ENCODE data around the gene AHRR.

AHRR gene

DNA sequence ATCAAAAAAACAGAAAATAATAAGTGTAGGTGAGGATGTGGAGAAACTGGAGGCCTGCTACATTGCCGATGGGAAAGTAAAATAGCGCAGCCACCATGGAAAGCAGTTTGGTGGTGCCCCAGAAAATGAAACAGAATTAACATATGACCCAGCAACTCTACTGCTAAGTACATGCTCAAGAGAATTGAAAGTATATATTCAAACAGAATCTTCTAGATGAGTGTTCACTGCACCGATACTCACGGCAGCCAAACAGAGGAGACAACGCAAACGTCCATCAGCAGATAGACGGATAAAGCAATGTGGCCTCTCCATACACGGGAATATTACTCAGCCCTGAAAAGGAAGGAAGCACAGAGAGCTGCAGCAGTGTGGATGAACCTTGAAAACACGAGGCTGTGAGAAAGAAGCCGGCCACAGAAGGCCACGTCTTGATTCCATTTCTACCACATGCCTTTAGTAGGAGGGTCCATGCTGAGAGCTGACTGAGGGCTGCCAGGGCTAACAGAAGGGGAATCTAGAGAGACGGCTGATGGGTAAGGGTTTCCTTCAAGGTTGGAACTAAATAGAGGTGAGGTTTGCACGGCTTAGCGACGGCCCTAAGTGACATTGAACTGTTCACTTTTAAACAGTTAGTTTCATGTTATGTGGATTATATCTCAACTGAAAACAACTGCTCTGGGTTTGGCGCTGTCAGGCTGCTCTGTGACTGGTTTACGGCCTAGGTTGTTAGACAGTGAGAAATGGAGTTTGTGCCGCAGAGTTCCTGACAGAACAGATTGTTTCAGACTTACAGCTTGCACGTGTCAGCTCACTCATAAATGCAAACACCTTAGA, 29.8 kb downstream of the AHRR start:
- FAIRE-seq: no peak
- TF ChIP-seq, protein P1, sequence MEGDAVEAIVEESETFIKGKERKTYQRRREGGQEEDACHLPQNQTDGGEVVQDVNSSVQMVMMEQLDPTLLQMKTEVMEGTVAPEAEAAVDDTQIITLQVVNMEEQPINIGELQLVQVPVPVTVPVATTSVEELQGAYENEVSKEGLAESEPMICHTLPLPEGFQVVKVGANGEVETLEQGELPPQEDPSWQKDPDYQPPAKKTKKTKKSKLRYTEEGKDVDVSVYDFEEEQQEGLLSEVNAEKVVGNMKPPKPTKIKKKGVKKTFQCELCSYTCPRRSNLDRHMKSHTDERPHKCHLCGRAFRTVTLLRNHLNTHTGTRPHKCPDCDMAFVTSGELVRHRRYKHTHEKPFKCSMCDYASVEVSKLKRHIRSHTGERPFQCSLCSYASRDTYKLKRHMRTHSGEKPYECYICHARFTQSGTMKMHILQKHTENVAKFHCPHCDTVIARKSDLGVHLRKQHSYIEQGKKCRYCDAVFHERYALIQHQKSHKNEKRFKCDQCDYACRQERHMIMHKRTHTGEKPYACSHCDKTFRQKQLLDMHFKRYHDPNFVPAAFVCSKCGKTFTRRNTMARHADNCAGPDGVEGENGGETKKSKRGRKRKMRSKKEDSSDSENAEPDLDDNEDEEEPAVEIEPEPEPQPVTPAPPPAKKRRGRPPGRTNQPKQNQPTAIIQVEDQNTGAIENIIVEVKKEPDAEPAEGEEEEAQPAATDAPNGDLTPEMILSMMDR (IDR thresholded peaks at IDR 0.05; ENCODE audit: insufficient read depth, missing control alignments): no peak
- DNase-seq (ENCODE audit: insufficient read length, low spot score): no peak

DNA sequence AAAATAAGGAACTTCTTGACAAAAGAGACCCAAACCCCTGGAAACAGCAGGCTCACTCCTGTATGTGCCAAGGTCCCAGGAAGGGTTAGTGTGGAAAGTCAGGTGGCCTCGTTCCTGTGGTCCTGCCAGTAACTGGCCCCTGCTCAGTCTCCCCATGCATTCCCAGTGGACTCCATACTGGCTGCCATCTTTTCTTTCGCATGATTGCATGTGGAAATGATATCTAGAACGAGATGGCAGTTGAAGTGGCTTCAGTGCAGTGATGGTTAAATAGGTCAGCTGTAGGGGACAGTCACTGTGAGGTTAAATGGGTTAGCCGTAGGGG, 30.4 kb downstream of the AHRR start:
- TF ChIP-seq, protein P1 (IDR thresholded peaks at IDR 0.05; ENCODE audit: insufficient read depth, missing control alignments): no peak
- no peak for FAIRE-seq
- no peak for DNase-seq (ENCODE audit: insufficient read length, low spot score)

DNA sequence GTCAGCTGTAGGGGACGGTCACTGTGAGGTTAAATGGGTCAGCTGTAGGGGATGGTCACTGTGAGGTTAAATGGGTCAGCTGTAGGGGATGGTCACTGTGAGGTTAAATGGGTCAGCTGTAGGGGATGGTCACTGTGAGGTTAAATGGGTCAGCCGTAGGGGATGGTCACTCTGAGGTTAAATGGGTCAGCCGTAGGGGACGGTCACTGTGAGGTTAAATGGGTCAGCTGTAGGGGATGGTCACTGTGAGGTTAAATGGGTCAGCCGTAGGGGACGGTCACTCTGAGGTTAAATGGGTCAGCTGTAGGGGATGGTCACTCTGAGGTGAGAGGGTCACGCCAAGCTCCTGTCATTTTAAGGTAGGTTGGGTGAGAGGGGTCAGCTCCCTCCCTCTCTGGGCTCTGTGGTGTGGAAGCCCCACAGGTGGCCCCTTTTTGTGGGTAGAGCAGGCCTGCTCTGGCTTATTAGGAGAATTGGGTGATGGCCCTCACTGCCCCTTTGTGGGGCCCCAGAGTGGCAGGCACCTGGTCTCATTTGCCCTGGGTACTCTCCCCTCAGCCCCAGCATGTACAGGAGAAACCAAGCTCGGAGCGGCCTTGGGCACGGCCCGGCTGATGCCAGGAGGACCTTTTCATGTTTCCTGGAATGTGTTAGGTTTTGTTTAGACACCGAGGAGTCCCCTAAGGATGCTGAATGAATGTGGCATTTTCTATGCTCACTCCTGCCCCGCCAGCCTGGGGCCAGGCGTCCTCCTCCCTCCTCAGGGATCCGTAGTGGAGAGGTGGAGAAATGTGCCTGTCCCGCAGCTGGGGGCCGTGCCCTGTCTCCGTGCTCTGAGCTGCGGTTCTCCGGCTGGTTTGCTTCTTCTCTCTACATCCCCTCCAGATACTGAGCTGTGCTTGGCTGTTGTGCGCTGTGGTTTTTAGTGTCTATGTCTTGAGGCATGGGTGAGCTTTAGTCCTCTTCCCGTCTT, 31.4 kb downstream of the AHRR start:
- DNase-seq (ENCODE audit: insufficient read length, low spot score) (no peak), FAIRE-seq (no peak)
- TF ChIP-seq, protein P1 (IDR thresholded peaks at IDR 0.05; ENCODE audit: insufficient read depth, missing control alignments): no peak

DNA sequence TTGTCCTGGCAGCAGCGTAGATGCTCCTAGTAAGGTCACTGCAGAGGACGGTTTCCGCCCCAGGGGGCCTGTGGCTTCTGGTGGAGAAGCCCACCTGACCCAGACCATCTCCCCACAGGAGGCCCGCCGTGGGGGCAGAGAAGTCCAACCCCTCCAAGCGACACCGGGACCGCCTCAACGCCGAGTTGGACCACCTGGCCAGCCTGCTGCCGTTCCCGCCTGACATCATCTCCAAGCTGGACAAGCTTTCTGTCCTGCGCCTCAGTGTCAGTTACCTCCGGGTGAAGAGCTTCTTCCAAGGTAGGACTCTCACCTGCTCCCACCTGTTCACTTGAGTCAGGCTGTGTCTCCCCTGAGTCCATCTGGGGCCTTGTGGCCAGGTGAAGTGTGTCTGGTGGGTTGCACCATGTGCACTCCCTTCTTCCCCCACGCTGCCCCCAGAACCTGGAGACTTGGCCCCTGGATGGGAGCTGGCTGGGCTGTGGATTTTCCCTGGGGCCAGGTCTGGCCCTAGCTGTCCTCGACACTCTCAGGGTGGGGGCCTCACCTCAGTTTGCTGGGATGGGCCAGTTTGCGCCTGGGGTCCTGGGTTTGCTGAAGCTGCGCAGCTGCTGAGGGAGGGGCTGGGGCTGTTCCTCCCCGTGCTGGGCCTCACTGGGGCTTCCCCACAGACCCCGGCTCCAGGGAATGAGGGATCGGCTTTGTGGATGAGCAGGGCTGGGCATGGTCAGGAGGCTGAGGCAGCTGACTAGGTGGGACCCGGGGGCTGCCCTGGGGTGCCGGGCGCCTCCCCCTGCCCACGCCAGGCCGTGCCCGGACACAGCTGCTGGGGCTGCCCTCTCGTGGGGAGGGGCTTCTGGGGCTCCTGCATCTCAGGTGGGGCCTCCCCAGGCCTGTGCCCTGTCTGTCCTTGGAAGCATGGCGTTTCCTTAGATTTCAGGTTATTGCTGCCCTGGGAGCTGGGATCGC, 32.4 kb downstream of the AHRR start:
- DNase-seq (ENCODE audit: insufficient read length, low spot score) (no peak), FAIRE-seq (no peak)
- TF ChIP-seq, protein P1 (IDR thresholded peaks at IDR 0.05; ENCODE audit: insufficient read depth, missing control alignments): no peak

DNA sequence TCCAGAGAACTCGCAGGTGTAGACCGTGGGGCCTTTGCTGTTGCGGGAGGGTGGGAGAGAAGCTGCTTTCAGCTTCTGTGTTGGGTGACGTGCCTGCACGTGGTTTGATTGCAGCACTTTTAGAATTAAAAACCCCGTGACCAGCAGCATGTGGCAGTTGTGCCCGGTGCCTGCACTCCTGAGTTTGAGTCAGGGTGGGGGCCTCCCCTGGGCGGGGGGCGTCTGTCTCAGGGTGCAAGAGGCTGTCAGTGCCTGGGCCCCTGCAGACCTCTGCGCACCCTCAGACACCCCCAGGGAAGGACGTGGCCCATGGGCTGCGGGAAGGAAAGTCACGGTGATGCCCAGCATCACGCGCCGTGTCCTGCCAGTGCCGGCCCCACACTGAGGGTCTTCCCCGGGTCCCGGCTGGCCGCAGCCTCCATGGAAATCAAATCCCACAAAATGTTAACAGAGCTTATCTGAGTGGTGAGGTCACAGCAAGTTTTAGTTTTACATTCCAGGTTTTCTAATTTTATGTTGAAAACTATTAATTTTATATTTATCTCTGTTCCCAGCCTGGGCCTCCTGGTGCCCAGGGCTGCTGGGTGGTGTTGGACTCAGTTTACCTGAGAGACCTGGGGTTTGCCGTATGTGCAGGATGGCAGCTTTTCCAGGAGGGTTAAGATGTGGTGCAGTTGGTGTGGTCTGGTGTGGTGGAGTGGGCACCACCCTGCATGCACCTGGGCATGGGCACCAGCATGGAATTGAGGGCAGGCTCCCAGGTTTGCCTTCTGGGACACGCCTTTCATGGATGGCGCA, 33.3 kb downstream of the AHRR start:
- no peak for FAIRE-seq
- DNase-seq (ENCODE audit: insufficient read length, low spot score): no peak
- TF ChIP-seq, protein P1 (IDR thresholded peaks at IDR 0.05; ENCODE audit: insufficient read depth, missing control alignments): no peak

DNA sequence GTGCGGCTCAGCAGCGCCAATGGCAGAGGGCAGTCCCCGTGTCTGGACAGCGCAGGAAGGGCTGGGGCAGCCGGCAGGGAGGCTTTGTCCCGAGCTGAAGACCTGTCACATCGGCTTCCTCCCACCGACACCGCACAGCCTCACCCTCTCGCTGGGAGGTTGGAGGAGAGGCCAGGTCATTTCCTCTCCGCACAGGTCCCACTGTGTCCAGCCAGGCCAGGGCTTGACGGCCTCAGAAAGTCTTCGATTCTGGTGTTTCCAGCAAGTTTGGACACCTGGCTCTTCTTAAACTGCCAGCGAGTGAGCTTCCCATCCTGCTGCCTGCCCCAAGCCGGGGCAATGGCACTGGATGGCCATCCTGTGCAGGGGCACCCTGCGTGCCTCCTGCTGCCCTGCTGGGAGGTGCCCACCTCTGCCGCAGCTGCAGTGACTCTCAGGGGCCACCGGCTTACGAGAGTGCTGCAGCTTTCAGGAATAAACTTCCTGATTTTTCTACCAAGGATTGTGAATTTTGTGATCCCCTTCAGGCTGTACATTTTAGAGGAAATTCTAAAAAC, 33.9 kb downstream of the AHRR start:
- DNase-seq (ENCODE audit: insufficient read length, low spot score) (no peak), FAIRE-seq (no peak)
- TF ChIP-seq, protein P1 (IDR thresholded peaks at IDR 0.05; ENCODE audit: insufficient read depth, missing control alignments): no peak
